Measurements from ENCODE around the gene MCCC2. TPM values are rescaled to one million over a fixed set of nuclear protein-coding genes. Genes with fewer than 3 reads are reported as not detected.

Gene MCCC2
- total and polyA plus RNA-seq, 12 donors: 53.6 to 149 (median 123) TPM

- 72 to 81% methylated on average over 2 of the region's 2 CpGs for WGBS, 2 donors
- ATAC-seq: no peak
- H3K9me3 ChIP-seq: no peaks in the 10 kb centered on the region
- peaks cover 0 to 10% (median 0%) of the 10 kb centered on the region in 9 donors for H3K4me1 ChIP-seq
- intact Hi-C loops (cut with DNase I): no loop called here
- no peak overlapping the region for H3K4me3 ChIP-seq
- no peak for DNase-seq
- peaks cover 0 to 20% (median 6%) of the 10 kb centered on the region in 7 donors for H3K27me3 ChIP-seq
- H3K36me3 ChIP-seq: no peaks in the 10 kb centered on the region
- no peak for TF ChIP-seq CTCF (IDR thresholded peaks at IDR 0.05)
- H3K27ac ChIP-seq: no peak overlapping the region
Measured at GRCh38 chr5:71699233-71699632, 112.1 kb downstream of the MCCC2 start.

GRCh38 chr5:71699751-71700150 lies 112.6 kb downstream of the MCCC2 start:
- no peak for ATAC-seq
- no peak overlapping the region for H3K27ac ChIP-seq
- H3K9me3 ChIP-seq: no peaks in the 10 kb centered on the region
- no peak for DNase-seq
- H3K4me3 ChIP-seq: no peak overlapping the region
- H3K4me1 ChIP-seq: peaks cover 0 to 10% (median 0%) of the 10 kb centered on the region in 9 donors
- peaks cover 0 to 19% (median 6%) of the 10 kb centered on the region in 7 donors for H3K27me3 ChIP-seq
- no peaks in the 10 kb centered on the region for H3K36me3 ChIP-seq
- intact Hi-C loops (cut with DNase I): no loop called here
- WGBS, 2 donors: 77 to 82% methylated on average over 2 of the region's 2 CpGs
- no peak for TF ChIP-seq CTCF (IDR thresholded peaks at IDR 0.05)

GRCh38 chr5:71700803-71701202 lies 113.7 kb downstream of the MCCC2 start:
- intact Hi-C loops (cut with DNase I): no loop called here
- TF ChIP-seq CTCF (IDR thresholded peaks at IDR 0.05): no peak

GRCh38 chr5:71701407-71701806 lies 114.3 kb downstream of the MCCC2 start:
- TF ChIP-seq CTCF (IDR thresholded peaks at IDR 0.05): no peak
- 64 to 66% methylated on average over 3 of the region's 3 CpGs for WGBS, 2 donors
- DNase-seq (no peak), ATAC-seq (no peak)
- no peak overlapping the region for H3K27ac ChIP-seq
- H3K4me3 ChIP-seq: no peak overlapping the region
- intact Hi-C loops (cut with DNase I): no loop called here
- H3K9me3 ChIP-seq: no peaks in the 10 kb centered on the region
- H3K36me3 ChIP-seq: no peaks in the 10 kb centered on the region
- peaks cover 0 to 10% (median 0%) of the 10 kb centered on the region in 9 donors for H3K4me1 ChIP-seq
- peaks cover 0 to 23% (median 6%) of the 10 kb centered on the region in 7 donors for H3K27me3 ChIP-seq

More at GRCh38 chr5:71700803-71701202, 113.7 kb downstream of the MCCC2 start:
- H3K4me3 ChIP-seq: no peak overlapping the region
- DNase-seq: no peak
- H3K9me3 ChIP-seq: no peaks in the 10 kb centered on the region
- ATAC-seq: no peak
- H3K4me1 ChIP-seq: peaks cover 0 to 10% (median 0%) of the 10 kb centered on the region in 9 donors
- H3K27me3 ChIP-seq: peaks cover 0 to 17% (median 6%) of the 10 kb centered on the region in 7 donors
- no peak overlapping the region for H3K27ac ChIP-seq
- H3K36me3 ChIP-seq: no peaks in the 10 kb centered on the region

Measured in heart right ventricle (tissue), 16 donors.